HEK293 (cell line): ENCODE results near the gene PRSS16.

Experiments
- CTCF ChIA-PET: fragments of 350-600 bp; formaldehyde crosslinking; extraction: SDS; loops from one replicate; lab custom pipeline; 2021; ENCODE audit warnings: antibody characterized with exemption; lab: Yijun Ruan, JAX
- POLR2A ChIA-PET: fragments of 300-600 bp; formaldehyde crosslinking; extraction: SDS; loops from one replicate; lab custom pipeline; 2020; ENCODE audit warnings: antibody characterized with exemption, inconsistent platforms; lab: Yijun Ruan, JAX
- H3K27ac ChIP-seq: fragments of 200-500 bp; sonication (Bioruptor generic); 2 replicates; pipeline ENCODE4 v1.5.1; 2014; ENCODE audit warnings: low read depth, low read length, control low read depth, inconsistent platforms; ENCODE audit errors: extremely low read depth
- H3K36me3 ChIP-seq, 2 experiments: fragments of 200-500 bp in 1 of 2; sonication (Bioruptor generic) in 1 of 2; 1 replicate in 1 of 2; 2 replicates in 1 of 2; pipeline ENCODE4 v1.5.1; 2014 to 2017; ENCODE audit warnings: inconsistent platforms in 2 of 2, low read length in 2 of 2; ENCODE audit not compliant: control insufficient read depth in 2 of 2, insufficient read depth in 1 of 2
- H3K4me1 ChIP-seq: fragments of 200-500 bp; sonication (Bioruptor generic); 2 replicates; pipeline ENCODE4 v1.5.1; 2014; ENCODE audit warnings: mild to moderate bottlenecking, low read length, inconsistent platforms; ENCODE audit not compliant: control insufficient read depth, insufficient read depth
- H3K4me3 ChIP-seq: 2 replicates; pipeline ENCODE4 v1.5.1; 2011; ENCODE audit warnings: low read depth, mild to moderate bottlenecking, control low read depth, low read length, moderate library complexity
- H3K9me3 ChIP-seq: fragments of 200-500 bp; sonication (Bioruptor generic); 2 replicates; pipeline ENCODE4 v1.5.1; 2014; ENCODE audit warnings: low read depth, low read length, inconsistent platforms; ENCODE audit not compliant: control insufficient read depth, insufficient read depth
- HIC1 ChIP-seq: fragments of 450-650 bp; formaldehyde crosslinking; IDR thresholded peaks from 2 replicates; pipeline ENCODE4 v1.5.1; 2016; ENCODE audit warnings: missing biosample characterization, missing genetic modification characterization
- KLF16 ChIP-seq: fragments of 450-650 bp; formaldehyde crosslinking; IDR thresholded peaks from 2 replicates; pipeline ENCODE4 v1.5.1; 2017; ENCODE audit warnings: missing biosample characterization, missing genetic modification characterization
- KLF17 ChIP-seq: fragments of 450-650 bp; formaldehyde crosslinking; IDR thresholded peaks from 2 replicates; pipeline ENCODE4 v1.5.1; 2016; ENCODE audit warnings: missing biosample characterization, missing genetic modification characterization
- PRDM1 ChIP-seq: fragments of 450-650 bp; formaldehyde crosslinking; IDR thresholded peaks from 2 replicates; pipeline ENCODE4; 2016; ENCODE audit warnings: missing biosample characterization, missing genetic modification characterization
- ZBTB17 ChIP-seq: fragments of 450-650 bp; formaldehyde crosslinking; IDR thresholded peaks from 2 replicates; pipeline ENCODE4 v1.5.1; 2016; ENCODE audit warnings: missing biosample characterization, missing genetic modification characterization
- ZNF248 ChIP-seq: fragments of 450-650 bp; formaldehyde crosslinking; IDR thresholded peaks from 2 replicates; pipeline ENCODE4 v1.5.1; 2017; ENCODE audit warnings: missing biosample characterization, missing genetic modification characterization
- ZNF335 ChIP-seq: fragments of 450-650 bp; formaldehyde crosslinking; conservative IDR thresholded peaks from 2 replicates; pipeline ENCODE4 v1.5.1; 2016; ENCODE audit warnings: missing biosample characterization, missing genetic modification characterization
- ZNF391 ChIP-seq: fragments of 450-650 bp; formaldehyde crosslinking; IDR thresholded peaks from 2 replicates; pipeline ENCODE4 v1.5.1; 2016; ENCODE audit warnings: low read depth, missing biosample characterization, missing genetic modification characterization, borderline replicate concordance
- ZNF48 ChIP-seq: fragments of 450-650 bp; formaldehyde crosslinking; IDR thresholded peaks from 2 replicates; pipeline ENCODE4 v1.5.1; 2016; ENCODE audit warnings: missing biosample characterization, missing genetic modification characterization
- ZNF501 ChIP-seq: fragments of 450-650 bp; formaldehyde crosslinking; IDR thresholded peaks from 2 replicates; pipeline ENCODE4 v1.5.1; 2016; ENCODE audit warnings: missing biosample characterization, missing genetic modification characterization
- ZNF529 ChIP-seq: fragments of 450-650 bp; formaldehyde crosslinking; IDR thresholded peaks from 2 replicates; pipeline ENCODE4 v1.5.1; 2017; ENCODE audit warnings: missing genetic modification characterization, missing biosample characterization; ENCODE audit not compliant: insufficient replicate concordance
- ZNF555 ChIP-seq: fragments of 450-650 bp; formaldehyde crosslinking; conservative IDR thresholded peaks from 2 replicates; pipeline ENCODE4 v1.5.1; 2017; ENCODE audit warnings: missing biosample characterization, mild to moderate bottlenecking, missing genetic modification characterization, inconsistent platforms
- ZNF624 ChIP-seq: fragments of 450-650 bp; formaldehyde crosslinking; IDR thresholded peaks from 2 replicates; pipeline ENCODE4 v1.5.1; 2017; ENCODE audit warnings: missing biosample characterization, missing genetic modification characterization
- ZNF660 ChIP-seq: fragments of 450-650 bp; IDR thresholded peaks from 2 replicates; pipeline ENCODE4 v1.5.1; 2018; ENCODE audit warnings: missing biosample characterization, mild to moderate bottlenecking, missing genetic modification characterization
- ZNF747 ChIP-seq: fragments of 450-650 bp; formaldehyde crosslinking; IDR thresholded peaks from 2 replicates; pipeline ENCODE4 v1.5.1; 2016; ENCODE audit warnings: missing biosample characterization, missing genetic modification characterization
- ZNF76 ChIP-seq: fragments of 450-650 bp; formaldehyde crosslinking; IDR thresholded peaks from 2 replicates; pipeline ENCODE4; 2016; ENCODE audit warnings: low read depth, missing biosample characterization, missing genetic modification characterization, borderline replicate concordance
- ZSCAN30 ChIP-seq: fragments of 450-650 bp; IDR thresholded peaks from 2 replicates; pipeline ENCODE4 v1.5.1; 2018; ENCODE audit warnings: missing biosample characterization, mild to moderate bottlenecking, missing genetic modification characterization, moderate library complexity
- ZSCAN5A ChIP-seq: fragments of 450-650 bp; formaldehyde crosslinking; IDR thresholded peaks from 2 replicates; pipeline ENCODE4 v1.5.1; 2016; ENCODE audit warnings: missing biosample characterization, missing genetic modification characterization
- TF ChIP-seq, protein P1 (sequence below): fragments of 450-650 bp; formaldehyde crosslinking; conservative IDR thresholded peaks from 2 replicates; pipeline ENCODE4 v1.5.1; 2016; ENCODE audit warnings: low read depth, missing biosample characterization, missing genetic modification characterization
- TF ChIP-seq, protein P2 (sequence below): fragments of 450-650 bp; formaldehyde crosslinking; IDR thresholded peaks from 2 replicates; pipeline ENCODE4 v1.5.1; 2017; ENCODE audit warnings: missing biosample characterization, missing genetic modification characterization
- TF ChIP-seq, protein P3 (sequence below): fragments of 450-650 bp; formaldehyde crosslinking; IDR thresholded peaks from 2 replicates; pipeline ENCODE4 v1.5.1; 2017; ENCODE audit warnings: missing biosample characterization, missing genetic modification characterization
- TF ChIP-seq, protein P4 (sequence below): fragments of 450-650 bp; formaldehyde crosslinking; IDR thresholded peaks from 2 replicates; pipeline ENCODE4 v1.5.1; 2016; ENCODE audit warnings: missing biosample characterization, missing genetic modification characterization

PRSS16 gene

DNA sequence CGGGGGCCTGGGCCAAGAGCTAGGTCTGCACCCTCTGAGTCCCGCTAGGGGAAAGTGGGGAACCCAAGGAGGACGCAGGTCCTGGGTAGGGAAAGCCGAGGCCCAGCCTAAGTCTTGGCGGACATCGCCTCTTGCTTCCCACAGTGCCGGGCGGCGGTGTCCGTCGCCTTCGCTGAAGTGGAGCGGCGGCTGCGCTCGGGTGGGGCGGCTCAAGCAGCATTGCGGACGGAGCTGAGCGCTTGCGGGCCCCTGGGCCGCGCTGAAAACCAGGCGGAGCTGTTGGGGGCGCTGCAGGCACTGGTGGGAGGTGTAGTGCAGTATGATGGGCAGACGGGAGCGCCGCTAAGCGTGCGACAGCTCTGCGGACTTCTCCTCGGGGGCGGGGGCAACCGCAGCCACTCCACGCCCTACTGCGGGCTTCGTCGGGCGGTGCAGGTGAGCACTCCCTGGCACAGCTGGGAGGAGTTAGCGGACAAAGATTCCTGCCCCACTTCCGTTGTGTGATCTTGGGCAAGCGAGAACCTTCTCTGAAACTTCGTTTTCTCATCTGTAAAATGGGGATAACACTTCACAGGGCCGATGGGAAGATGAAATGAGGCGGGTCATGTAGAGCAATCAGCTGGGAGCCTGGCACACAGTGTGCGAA is 4.2 kb downstream of the PRSS16 start:
- H3K4me1 ChIP-seq, result peaks cover 5% of the 10 kb centered on the region; the same call in 1 of the 2 replicates
- no peaks in the 10 kb centered on the region for H3K9me3 ChIP-seq
- H3K4me3 ChIP-seq, result peak overlapping the region; percentile 78
- peak overlapping the region; percentile 75; the same call in 1 of the 2 replicates for H3K27ac ChIP-seq
- POLR2A ChIA-PET, result interaction anchor here (0.7 to 1.8 kb wide), 26 partner anchors 9 to 1035 kb away, joined by 3 to 17 read pairs (median 4); partner anchors contain the start of gene ZNF184
- no peaks in the 10 kb centered on the region for H3K36me3 ChIP-seq
- CTCF ChIA-PET, result interaction anchor here (0.5 to 2.7 kb wide), 16 partner anchors 9 to 1586 kb away, joined by 3 to 15 read pairs (median 4); no protein-coding TSS in a partner anchor
- TF ChIP-seq ZNF555 (tag by site-specific recombination), result no peak
- no peak for TF ChIP-seq ZNF624 (tag by site-specific recombination)
- TF ChIP-seq, protein P1, sequence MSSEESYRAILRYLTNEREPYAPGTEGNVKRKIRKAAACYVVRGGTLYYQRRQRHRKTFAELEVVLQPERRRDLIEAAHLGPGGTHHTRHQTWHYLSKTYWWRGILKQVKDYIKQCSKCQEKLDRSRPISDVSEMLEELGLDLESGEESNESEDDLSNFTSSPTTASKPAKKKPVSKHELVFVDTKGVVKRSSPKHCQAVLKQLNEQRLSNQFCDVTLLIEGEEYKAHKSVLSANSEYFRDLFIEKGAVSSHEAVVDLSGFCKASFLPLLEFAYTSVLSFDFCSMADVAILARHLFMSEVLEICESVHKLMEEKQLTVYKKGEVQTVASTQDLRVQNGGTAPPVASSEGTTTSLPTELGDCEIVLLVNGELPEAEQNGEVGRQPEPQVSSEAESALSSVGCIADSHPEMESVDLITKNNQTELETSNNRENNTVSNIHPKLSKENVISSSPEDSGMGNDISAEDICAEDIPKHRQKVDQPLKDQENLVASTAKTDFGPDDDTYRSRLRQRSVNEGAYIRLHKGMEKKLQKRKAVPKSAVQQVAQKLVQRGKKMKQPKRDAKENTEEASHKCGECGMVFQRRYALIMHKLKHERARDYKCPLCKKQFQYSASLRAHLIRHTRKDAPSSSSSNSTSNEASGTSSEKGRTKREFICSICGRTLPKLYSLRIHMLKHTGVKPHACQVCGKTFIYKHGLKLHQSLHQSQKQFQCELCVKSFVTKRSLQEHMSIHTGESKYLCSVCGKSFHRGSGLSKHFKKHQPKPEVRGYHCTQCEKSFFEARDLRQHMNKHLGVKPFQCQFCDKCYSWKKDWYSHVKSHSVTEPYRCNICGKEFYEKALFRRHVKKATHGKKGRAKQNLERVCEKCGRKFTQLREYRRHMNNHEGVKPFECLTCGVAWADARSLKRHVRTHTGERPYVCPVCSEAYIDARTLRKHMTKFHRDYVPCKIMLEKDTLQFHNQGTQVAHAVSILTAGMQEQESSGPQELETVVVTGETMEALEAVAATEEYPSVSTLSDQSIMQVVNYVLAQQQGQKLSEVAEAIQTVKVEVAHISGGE (tag by site-specific recombination), result peak; percentile 71
- TF ChIP-seq ZNF248, result no peak
- TF ChIP-seq ZSCAN30 (tag by site-specific recombination), result peak; percentile 63; the same call in 1 of the 2 replicates
- TF ChIP-seq KLF16, result no peak
- TF ChIP-seq, protein P2, sequence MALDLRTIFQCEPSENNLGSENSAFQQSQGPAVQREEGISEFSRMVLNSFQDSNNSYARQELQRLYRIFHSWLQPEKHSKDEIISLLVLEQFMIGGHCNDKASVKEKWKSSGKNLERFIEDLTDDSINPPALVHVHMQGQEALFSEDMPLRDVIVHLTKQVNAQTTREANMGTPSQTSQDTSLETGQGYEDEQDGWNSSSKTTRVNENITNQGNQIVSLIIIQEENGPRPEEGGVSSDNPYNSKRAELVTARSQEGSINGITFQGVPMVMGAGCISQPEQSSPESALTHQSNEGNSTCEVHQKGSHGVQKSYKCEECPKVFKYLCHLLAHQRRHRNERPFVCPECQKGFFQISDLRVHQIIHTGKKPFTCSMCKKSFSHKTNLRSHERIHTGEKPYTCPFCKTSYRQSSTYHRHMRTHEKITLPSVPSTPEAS (tag by site-specific recombination), result no peak
- TF ChIP-seq ZNF501 (tag by site-specific recombination), result peak; percentile 80; the same call in 1 of the 2 replicates
- TF ChIP-seq HIC1 (tag by site-specific recombination), result peak; percentile 82
- no peak for TF ChIP-seq PRDM1 (tag by site-specific recombination)
- peak; percentile 89 for TF ChIP-seq ZNF660 (tag by site-specific recombination)
- no peak for TF ChIP-seq ZNF529 (tag by site-specific recombination)
- TF ChIP-seq ZNF391 (tag by site-specific recombination), result no peak
- TF ChIP-seq ZNF48 (tag by site-specific recombination), result no peak
- peak; percentile 42; the same call in 1 of the 2 replicates for TF ChIP-seq ZNF335 (tag by site-specific recombination)
- TF ChIP-seq, protein P3, sequence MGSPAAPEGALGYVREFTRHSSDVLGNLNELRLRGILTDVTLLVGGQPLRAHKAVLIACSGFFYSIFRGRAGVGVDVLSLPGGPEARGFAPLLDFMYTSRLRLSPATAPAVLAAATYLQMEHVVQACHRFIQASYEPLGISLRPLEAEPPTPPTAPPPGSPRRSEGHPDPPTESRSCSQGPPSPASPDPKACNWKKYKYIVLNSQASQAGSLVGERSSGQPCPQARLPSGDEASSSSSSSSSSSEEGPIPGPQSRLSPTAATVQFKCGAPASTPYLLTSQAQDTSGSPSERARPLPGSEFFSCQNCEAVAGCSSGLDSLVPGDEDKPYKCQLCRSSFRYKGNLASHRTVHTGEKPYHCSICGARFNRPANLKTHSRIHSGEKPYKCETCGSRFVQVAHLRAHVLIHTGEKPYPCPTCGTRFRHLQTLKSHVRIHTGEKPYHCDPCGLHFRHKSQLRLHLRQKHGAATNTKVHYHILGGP, result no peak
- 0 out of 2 replicates have a peak, but pooled peaks have one; percentile 27 for TF ChIP-seq ZSCAN5A (tag by site-specific recombination)
- TF ChIP-seq ZBTB17, result peak; percentile 23
- TF ChIP-seq ZNF747 (tag by site-specific recombination), result no peak
- TF ChIP-seq ZNF76 (tag by site-specific recombination), result peak; percentile 53; the same call in 1 of the 2 replicates
- TF ChIP-seq KLF17 (tag by site-specific recombination), result peak; percentile 70
- TF ChIP-seq, protein P4, sequence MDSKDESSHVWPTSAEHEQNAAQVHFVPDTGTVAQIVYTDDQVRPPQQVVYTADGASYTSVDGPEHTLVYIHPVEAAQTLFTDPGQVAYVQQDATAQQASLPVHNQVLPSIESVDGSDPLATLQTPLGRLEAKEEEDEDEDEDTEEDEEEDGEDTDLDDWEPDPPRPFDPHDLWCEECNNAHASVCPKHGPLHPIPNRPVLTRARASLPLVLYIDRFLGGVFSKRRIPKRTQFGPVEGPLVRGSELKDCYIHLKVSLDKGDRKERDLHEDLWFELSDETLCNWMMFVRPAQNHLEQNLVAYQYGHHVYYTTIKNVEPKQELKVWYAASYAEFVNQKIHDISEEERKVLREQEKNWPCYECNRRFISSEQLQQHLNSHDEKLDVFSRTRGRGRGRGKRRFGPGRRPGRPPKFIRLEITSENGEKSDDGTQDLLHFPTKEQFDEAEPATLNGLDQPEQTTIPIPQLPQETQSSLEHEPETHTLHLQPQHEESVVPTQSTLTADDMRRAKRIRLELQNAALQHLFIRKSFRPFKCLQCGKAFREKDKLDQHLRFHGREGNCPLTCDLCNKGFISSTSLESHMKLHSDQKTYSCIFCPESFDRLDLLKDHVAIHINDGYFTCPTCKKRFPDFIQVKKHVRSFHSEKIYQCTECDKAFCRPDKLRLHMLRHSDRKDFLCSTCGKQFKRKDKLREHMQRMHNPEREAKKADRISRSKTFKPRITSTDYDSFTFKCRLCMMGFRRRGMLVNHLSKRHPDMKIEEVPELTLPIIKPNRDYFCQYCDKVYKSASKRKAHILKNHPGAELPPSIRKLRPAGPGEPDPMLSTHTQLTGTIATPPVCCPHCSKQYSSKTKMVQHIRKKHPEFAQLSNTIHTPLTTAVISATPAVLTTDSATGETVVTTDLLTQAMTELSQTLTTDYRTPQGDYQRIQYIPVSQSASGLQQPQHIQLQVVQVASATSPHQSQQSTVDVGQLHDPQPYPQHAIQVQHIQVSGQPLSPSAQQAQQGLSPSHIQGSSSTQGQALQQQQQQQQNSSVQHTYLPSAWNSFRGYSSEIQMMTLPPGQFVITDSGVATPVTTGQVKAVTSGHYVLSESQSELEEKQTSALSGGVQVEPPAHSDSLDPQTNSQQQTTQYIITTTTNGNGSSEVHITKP, result peak; percentile 46; the same call in 1 of the 2 replicates
